ENCODE measurements around the gene MXRA8.
"Not testable (repeated sequence)": the region's sequence is repeated elsewhere in the genome, so short reads cannot be mapped to it uniquely, and the experiment has no call there.

MXRA8 gene

GRCh38 chr1:1358433-1359271 lies at the start of gene MXRA8:
Gene MXRA8 (minus strand): TSS chr1:1358555. CDS start chr1:1358504, 51 bp downstream.
- Mint-ChIP-seq H3K4me1 (peaks cover 40% of the 10 kb centered on the region), H3K4me3 (peak within 1 kb of the TSS; percentile 44 to 73), H3K27ac (peak within 1 kb of the TSS in 1 of 2 donors; percentile 54), H3K9me3 (no peaks in the 10 kb centered on the region), H3K27me3 (peaks cover 14% of the 10 kb centered on the region)
- DNase-seq (no peak), ATAC-seq (peak; percentile 39)

DNA sequence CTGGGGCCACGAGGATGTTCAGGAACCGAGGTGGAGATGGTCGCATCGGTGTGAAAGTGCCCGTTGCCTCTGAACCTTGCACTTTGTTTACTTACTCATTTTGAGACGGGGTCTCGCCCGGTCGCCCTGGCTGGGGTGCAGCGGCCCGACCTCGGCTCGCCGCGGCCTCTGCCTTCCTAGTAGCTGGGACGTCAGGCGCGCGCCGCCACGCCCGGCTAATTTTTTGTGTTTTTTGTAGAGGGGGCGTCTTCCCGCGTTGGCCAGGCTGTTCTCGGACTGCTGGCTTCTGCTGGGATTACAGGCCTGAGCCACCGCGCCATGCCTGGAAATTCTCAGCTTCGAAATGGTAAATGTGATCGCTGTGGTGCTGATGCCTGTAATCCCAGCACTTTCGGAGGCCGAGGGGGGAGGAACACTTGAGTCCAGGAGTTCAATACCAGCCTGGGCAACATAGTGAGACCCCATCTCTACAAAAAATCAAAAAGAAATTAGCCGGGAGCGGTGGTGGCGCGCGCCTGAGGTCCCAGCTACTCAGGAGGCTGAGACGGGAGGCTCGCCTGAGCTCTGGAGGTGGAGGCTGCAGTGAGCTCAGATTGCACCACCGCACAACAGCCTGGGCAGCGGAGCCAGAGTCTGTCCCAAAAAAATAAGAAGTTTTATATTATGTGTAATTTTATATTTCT lies 49.4 kb upstream of the MXRA8 start:
- DNase-seq: peak in 1 of 2 donors; percentile 41

GRCh38 chr1:1406821-1407635 lies 48.7 kb upstream of the MXRA8 start, which contains the start of gene MRPL20:
Gene MRPL20 (minus strand): TSS chr1:1407293. CDS start chr1:1407217, 76 bp downstream.
- peaks cover 59% of the 10 kb centered on the region for H3K4me1 Mint-ChIP-seq
- H3K9me3 Mint-ChIP-seq: no peaks in the 10 kb centered on the region
- peak; percentile 97 for ATAC-seq
- H3K4me3 Mint-ChIP-seq: peak within 1 kb of the TSS; percentile 93 to 97
- H3K27me3 Mint-ChIP-seq: no peaks in the 10 kb centered on the region
- H3K27ac Mint-ChIP-seq: peak within 1 kb of the TSS; percentile 98
- peak; percentile 90 to 97 for DNase-seq

More for the DNA sequence above, 49.4 kb upstream of the MXRA8 start:
- no peaks in the 10 kb centered on the region for H3K9me3 Mint-ChIP-seq
- H3K27ac Mint-ChIP-seq: peak overlapping the region; percentile 87 to 93
- peaks cover 52% of the 10 kb centered on the region for H3K4me1 Mint-ChIP-seq
- ATAC-seq: peak; percentile 34
- H3K4me3 Mint-ChIP-seq: peak overlapping the region; percentile 93 to 97
- no peaks in the 10 kb centered on the region for H3K27me3 Mint-ChIP-seq

DNA sequence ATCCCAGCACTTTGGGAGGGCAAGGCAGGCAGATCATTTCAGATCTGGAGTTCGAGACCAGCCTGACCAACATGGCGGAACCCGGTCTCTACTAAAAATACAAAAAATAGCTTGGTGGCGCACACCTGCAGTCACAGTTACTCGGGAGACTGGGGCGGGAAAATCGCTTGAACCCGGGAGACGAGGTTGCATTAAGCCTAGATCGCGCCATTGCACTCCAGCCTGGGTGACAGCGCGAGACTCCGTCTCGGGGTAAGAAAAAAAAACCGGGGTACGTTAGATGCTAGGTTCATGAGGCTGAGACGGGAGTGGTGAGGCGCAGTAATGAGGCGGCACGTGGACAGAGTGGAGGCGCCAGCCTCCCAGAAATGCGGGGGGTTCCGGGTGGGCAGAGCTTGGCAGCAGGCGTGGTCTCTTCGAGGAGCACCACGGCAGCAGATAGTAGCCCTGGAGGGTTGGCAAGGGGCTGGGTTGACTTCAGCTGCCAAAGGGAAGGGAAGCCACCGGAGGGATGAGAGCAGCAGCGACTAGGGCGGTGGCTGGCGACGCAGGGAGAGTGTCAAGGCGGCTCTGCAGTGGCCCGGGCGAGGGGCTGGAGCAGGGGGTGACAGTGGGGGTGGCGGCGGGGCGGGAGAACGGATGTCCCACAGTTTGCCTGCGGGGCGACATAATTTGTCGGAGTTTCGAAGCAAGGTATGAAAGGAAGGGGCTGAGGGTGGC lies 47.9 kb upstream of the MXRA8 start:
- no peaks in the 10 kb centered on the region for H3K9me3 Mint-ChIP-seq
- ATAC-seq (peak; percentile 4), DNase-seq (no peak)
- H3K27me3 Mint-ChIP-seq: no peaks in the 10 kb centered on the region
- H3K4me3 Mint-ChIP-seq: peak overlapping the region; percentile 93 to 97
- peak overlapping the region; percentile 98 for H3K27ac Mint-ChIP-seq
- H3K4me1 Mint-ChIP-seq: peaks cover 67% of the 10 kb centered on the region

- Mint-ChIP-seq H3K4me1 (peaks cover 72% of the 10 kb centered on the region), H3K27ac (peak overlapping the region in 1 of 2 donors; percentile 51), H3K9me3 (no peaks in the 10 kb centered on the region), H3K27me3 (no peaks in the 10 kb centered on the region), H3K4me3 (no peak overlapping the region)
- no peak for ATAC-seq
- DNase-seq: no peak
Measured at GRCh38 chr1:1403653-1404052, 45.3 kb upstream of the MXRA8 start.

- H3K27me3 Mint-ChIP-seq, DNase-seq, ATAC-seq, H3K4me3 Mint-ChIP-seq, H3K9me3 Mint-ChIP-seq: not testable (repeated sequence)
- Mint-ChIP-seq H3K27ac (peak overlapping the region in 1 of 2 donors; percentile 76), H3K4me1 (peaks cover 72% of the 10 kb centered on the region)
Measured at GRCh38 chr1:1402901-1403392, 44.6 kb upstream of the MXRA8 start.

- Mint-ChIP-seq H3K27ac (peak overlapping the region in 1 of 2 donors; percentile 76), H3K4me3 (peak overlapping the region in 1 of 2 donors; percentile 16), H3K27me3 (no peaks in the 10 kb centered on the region), H3K4me1 (peaks cover 79% of the 10 kb centered on the region), H3K9me3 (no peaks in the 10 kb centered on the region)
- DNase-seq: no peak
- no peak for ATAC-seq
Measured at GRCh38 chr1:1402072-1402900, 43.9 kb upstream of the MXRA8 start.

DNA sequence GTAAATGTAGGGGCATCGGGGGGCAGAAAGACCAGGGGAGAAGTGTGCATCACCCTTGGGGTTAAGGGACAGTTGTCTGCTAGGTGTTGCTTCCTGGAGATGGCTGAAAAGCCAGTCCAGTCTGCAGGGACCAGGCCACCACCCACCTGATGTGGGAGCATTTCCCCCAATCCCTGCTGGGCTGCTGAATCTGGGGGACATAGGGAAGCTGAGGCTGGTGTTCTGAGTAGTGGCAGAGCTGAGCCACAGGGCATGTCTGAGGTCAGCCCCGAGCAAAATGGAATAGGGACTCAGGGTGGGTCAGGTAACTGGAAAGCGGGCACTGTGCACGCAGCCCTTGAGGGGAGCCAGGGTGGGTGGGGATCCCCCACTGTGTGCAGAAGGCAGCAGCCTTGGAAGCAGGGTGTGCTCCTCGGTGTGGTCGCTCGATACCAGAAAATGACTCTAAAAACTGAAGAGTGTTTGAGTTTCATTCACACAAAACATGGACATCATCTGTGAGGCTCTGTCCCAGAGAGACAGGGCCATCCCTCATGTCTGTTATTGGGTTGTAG lies 43.2 kb upstream of the MXRA8 start:
- peaks cover 83% of the 10 kb centered on the region for H3K4me1 Mint-ChIP-seq
- peak overlapping the region; percentile 93 to 96 for H3K4me3 Mint-ChIP-seq
- no peaks in the 10 kb centered on the region for H3K27me3 Mint-ChIP-seq
- ATAC-seq (no peak), DNase-seq (no peak)
- H3K27ac Mint-ChIP-seq: peak overlapping the region; percentile 35 to 95
- H3K9me3 Mint-ChIP-seq: no peaks in the 10 kb centered on the region

GRCh38 chr1:1400576-1401456 lies 42.5 kb upstream of the MXRA8 start:
- Mint-ChIP-seq H3K4me1 (peaks cover 78% of the 10 kb centered on the region), H3K9me3 (no peaks in the 10 kb centered on the region), H3K4me3 (peak overlapping the region; percentile 93 to 96), H3K27me3 (no peaks in the 10 kb centered on the region), H3K27ac (peak overlapping the region; percentile 95 to 96)
- DNase-seq (no peak), ATAC-seq (no peak)

GRCh38 chr1:1399872-1400575 lies 41.7 kb upstream of the MXRA8 start:
- ATAC-seq (peak; percentile 3), DNase-seq (peak in 1 of 2 donors; percentile 19)
- no peaks in the 10 kb centered on the region for H3K9me3 Mint-ChIP-seq
- H3K27ac Mint-ChIP-seq: peak overlapping the region; percentile 96 to 98
- no peaks in the 10 kb centered on the region for H3K27me3 Mint-ChIP-seq
- H3K4me3 Mint-ChIP-seq: peak overlapping the region; percentile 93 to 96
- H3K4me1 Mint-ChIP-seq: peaks cover 78% of the 10 kb centered on the region

DNA sequence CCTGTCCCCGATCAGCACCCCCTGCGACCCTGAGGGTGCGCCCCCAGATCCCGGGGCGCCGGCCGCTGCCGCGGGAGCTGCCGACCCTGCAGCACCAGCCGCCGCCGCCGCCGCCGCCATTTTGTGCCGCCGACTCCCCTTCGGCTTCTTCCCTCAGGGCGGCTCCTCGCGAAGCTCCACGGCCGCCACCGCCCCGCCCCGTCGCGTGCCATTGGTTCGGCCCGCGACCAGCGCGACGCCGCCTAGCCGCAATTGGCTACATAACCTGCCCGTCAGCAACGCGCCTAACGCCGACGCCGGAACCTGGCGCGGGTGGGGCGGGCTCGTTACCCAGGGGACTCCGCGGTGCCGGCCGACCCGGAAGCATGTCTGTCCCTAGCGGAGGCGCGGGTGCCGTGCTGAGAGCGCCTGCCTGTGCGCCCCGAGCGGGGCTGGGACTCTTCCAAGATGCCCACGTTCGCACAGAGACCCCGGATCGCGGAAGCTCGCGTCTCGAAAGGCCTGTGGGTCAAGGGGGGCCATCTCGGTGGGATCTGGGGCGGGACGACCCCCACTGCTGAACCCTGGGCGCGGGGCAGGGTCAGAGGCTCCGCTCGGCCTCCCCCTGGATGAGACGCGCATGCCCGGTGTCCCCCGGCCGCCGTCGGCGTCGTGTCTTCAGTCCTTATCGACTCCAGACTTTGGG lies 41.0 kb upstream of the MXRA8 start, which contains the start of gene CCNL2:
CCNL2 (minus strand) TSS at position 149 of the 685 bp plus-strand sequence; CDS start at position 120, 29 bp downstream.
- Mint-ChIP-seq H3K9me3 (no peaks in the 10 kb centered on the region), H3K27ac (peak within 1 kb of the TSS; percentile 96 to 98), H3K27me3 (no peaks in the 10 kb centered on the region), H3K4me3 (peak within 1 kb of the TSS; percentile 93 to 96), H3K4me1 (peaks cover 71% of the 10 kb centered on the region)
- peak; percentile 98 for ATAC-seq
- peak; percentile 100 for DNase-seq
